ENCODE results near the gene AUNIP.

- TF ChIP-seq GATA2 (IDR thresholded peaks at IDR 0.05; ENCODE audit: low read depth, low read length) (no peak), GATA3 (IDR thresholded peaks at IDR 0.05; ENCODE audit: low read depth, low read length) (no peak)
Measured at GRCh38 chr1:25793585-25794170, 65.6 kb downstream of the AUNIP start.
